WTC11 (cell line): Measurements from ENCODE around the gene TBC1D19.

Source experiments
- CREB1 ChIP-seq: sonication (generic); formaldehyde crosslinking; IDR thresholded peaks from 2 replicates; pipeline ENCODE4 v1.8.0; 2023; ENCODE audit warnings: mild to moderate bottlenecking, missing genetic modification reagents
- JUN ChIP-seq: sonication (generic); formaldehyde crosslinking; IDR thresholded peaks from 2 replicates; pipeline ENCODE4 v1.8.0; 2023; ENCODE audit warnings: mild to moderate bottlenecking, missing genetic modification reagents
- MLX ChIP-seq: sonication (generic); formaldehyde crosslinking; IDR thresholded peaks from 2 replicates; pipeline ENCODE4 v1.8.1; 2023; ENCODE audit warnings: mild to moderate bottlenecking, missing genetic modification reagents, moderate library complexity
- SMAD4 ChIP-seq: sonication (generic); formaldehyde crosslinking; IDR thresholded peaks from 2 replicates; pipeline ENCODE4 v1.8.0; 2022; ENCODE audit warnings: mild to moderate bottlenecking, missing genetic modification reagents
- SP1 ChIP-seq: sonication (generic); formaldehyde crosslinking; conservative IDR thresholded peaks from 2 replicates; pipeline ENCODE4 v1.8.1; 2022; ENCODE audit warnings: missing genetic modification reagents
- TEAD1 ChIP-seq: sonication (generic); formaldehyde crosslinking; IDR thresholded peaks from 2 replicates; pipeline ENCODE4 v1.8.0; 2022; ENCODE audit warnings: mild to moderate bottlenecking, missing genetic modification reagents
- ZNF121 ChIP-seq: sonication (generic); formaldehyde crosslinking; IDR thresholded peaks from 2 replicates; pipeline ENCODE4 v1.8.0; 2023; ENCODE audit warnings: missing genetic modification reagents
- ZNF317 ChIP-seq: sonication (generic); formaldehyde crosslinking; IDR thresholded peaks from 2 replicates; pipeline ENCODE4 v1.8.1; 2023; ENCODE audit warnings: low read depth, mild to moderate bottlenecking, moderate library complexity, missing genetic modification reagents, borderline replicate concordance
- TF ChIP-seq, protein P1 (sequence below): sonication (generic); formaldehyde crosslinking; IDR thresholded peaks from 2 replicates; pipeline ENCODE4 v1.8.0; 2022; ENCODE audit warnings: missing genetic modification reagents
- TF ChIP-seq, protein P2 (sequence below): sonication (generic); formaldehyde crosslinking; IDR thresholded peaks from 2 replicates; pipeline ENCODE4 v1.8.1; 2023; ENCODE audit warnings: mild to moderate bottlenecking, missing genetic modification reagents
- TF ChIP-seq, protein P3 (sequence below): fragments of 200-600 bp; IDR thresholded peaks from 2 replicates; pipeline ENCODE4 v1.8.0; 2022; ENCODE audit warnings: antibody characterized with exemption

DNA sequence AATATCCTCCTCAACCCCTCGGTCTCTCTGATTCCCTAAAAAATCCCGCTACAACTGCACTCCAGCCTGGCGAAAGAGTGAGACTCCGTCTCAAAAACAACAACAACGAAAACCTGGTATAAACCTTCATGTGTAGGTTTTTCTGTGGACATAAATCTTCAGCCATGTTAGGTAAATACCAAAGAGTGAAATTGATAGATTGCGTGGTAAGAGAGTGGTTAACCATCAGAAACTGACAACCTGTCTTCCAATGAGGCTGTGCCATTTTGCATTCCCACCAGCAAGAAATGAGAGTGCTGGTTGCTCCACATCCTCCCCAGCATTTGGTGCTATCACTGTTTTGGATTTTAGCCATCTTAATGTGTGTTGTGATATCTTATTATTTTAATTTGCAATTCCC lies 10.9 kb downstream of the TBC1D19 start:
- TF ChIP-seq CREB1 (CRISPR knock-in tag) (no peak), ZNF121 (no peak), TEAD1 (CRISPR knock-in tag) (no peak), SP1 (no peak), JUN (no peak), SMAD4 (CRISPR knock-in tag) (no peak), ZNF317 (CRISPR knock-in tag) (no peak), MLX (CRISPR knock-in tag) (no peak)
- TF ChIP-seq, protein P1, sequence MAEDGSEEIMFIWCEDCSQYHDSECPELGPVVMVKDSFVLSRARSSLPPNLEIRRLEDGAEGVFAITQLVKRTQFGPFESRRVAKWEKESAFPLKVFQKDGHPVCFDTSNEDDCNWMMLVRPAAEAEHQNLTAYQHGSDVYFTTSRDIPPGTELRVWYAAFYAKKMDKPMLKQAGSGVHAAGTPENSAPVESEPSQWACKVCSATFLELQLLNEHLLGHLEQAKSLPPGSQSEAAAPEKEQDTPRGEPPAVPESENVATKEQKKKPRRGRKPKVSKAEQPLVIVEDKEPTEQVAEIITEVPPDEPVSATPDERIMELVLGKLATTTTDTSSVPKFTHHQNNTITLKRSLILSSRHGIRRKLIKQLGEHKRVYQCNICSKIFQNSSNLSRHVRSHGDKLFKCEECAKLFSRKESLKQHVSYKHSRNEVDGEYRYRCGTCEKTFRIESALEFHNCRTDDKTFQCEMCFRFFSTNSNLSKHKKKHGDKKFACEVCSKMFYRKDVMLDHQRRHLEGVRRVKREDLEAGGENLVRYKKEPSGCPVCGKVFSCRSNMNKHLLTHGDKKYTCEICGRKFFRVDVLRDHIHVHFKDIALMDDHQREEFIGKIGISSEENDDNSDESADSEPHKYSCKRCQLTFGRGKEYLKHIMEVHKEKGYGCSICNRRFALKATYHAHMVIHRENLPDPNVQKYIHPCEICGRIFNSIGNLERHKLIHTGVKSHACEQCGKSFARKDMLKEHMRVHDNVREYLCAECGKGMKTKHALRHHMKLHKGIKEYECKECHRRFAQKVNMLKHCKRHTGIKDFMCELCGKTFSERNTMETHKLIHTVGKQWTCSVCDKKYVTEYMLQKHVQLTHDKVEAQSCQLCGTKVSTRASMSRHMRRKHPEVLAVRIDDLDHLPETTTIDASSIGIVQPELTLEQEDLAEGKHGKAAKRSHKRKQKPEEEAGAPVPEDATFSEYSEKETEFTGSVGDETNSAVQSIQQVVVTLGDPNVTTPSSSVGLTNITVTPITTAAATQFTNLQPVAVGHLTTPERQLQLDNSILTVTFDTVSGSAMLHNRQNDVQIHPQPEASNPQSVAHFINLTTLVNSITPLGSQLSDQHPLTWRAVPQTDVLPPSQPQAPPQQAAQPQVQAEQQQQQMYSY (CRISPR knock-in tag), result no peak
- TF ChIP-seq, protein P2, sequence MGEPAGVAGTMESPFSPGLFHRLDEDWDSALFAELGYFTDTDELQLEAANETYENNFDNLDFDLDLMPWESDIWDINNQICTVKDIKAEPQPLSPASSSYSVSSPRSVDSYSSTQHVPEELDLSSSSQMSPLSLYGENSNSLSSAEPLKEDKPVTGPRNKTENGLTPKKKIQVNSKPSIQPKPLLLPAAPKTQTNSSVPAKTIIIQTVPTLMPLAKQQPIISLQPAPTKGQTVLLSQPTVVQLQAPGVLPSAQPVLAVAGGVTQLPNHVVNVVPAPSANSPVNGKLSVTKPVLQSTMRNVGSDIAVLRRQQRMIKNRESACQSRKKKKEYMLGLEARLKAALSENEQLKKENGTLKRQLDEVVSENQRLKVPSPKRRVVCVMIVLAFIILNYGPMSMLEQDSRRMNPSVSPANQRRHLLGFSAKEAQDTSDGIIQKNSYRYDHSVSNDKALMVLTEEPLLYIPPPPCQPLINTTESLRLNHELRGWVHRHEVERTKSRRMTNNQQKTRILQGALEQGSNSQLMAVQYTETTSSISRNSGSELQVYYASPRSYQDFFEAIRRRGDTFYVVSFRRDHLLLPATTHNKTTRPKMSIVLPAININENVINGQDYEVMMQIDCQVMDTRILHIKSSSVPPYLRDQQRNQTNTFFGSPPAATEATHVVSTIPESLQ (CRISPR knock-in tag), result no peak
- TF ChIP-seq, protein P3, sequence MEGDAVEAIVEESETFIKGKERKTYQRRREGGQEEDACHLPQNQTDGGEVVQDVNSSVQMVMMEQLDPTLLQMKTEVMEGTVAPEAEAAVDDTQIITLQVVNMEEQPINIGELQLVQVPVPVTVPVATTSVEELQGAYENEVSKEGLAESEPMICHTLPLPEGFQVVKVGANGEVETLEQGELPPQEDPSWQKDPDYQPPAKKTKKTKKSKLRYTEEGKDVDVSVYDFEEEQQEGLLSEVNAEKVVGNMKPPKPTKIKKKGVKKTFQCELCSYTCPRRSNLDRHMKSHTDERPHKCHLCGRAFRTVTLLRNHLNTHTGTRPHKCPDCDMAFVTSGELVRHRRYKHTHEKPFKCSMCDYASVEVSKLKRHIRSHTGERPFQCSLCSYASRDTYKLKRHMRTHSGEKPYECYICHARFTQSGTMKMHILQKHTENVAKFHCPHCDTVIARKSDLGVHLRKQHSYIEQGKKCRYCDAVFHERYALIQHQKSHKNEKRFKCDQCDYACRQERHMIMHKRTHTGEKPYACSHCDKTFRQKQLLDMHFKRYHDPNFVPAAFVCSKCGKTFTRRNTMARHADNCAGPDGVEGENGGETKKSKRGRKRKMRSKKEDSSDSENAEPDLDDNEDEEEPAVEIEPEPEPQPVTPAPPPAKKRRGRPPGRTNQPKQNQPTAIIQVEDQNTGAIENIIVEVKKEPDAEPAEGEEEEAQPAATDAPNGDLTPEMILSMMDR, result no peak
